ENCODE results near the gene ALDH7A1.
A peak's percentile ranks its signal among the peaks of the same experiment; 100 is the strongest.
"Not testable (repeated sequence)": the region's sequence is repeated elsewhere in the genome, so short reads cannot be mapped to it uniquely, and the experiment has no call there.

ALDH7A1 gene

DNA sequence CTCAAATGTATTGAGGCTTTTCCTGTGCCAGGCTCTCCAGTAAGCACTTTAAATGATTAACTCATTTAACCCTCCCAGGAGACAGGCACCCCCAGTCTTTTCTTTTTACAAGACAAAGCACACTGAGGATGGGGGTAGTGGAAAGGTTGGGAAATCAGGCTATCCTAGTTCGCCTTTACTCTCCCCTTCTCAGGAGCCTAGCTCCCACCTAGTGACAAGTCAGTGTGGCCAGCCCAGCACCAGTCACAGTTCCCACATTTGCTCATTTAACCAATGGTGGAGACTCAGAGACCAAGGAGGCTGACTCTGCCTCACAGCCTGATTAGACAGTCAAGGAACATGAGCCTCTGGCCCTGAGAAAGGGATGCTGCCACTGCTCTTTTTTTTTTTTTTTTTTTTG lies 3.5 kb downstream of the ALDH7A1 start:
- no peak for DNase-seq

DNA sequence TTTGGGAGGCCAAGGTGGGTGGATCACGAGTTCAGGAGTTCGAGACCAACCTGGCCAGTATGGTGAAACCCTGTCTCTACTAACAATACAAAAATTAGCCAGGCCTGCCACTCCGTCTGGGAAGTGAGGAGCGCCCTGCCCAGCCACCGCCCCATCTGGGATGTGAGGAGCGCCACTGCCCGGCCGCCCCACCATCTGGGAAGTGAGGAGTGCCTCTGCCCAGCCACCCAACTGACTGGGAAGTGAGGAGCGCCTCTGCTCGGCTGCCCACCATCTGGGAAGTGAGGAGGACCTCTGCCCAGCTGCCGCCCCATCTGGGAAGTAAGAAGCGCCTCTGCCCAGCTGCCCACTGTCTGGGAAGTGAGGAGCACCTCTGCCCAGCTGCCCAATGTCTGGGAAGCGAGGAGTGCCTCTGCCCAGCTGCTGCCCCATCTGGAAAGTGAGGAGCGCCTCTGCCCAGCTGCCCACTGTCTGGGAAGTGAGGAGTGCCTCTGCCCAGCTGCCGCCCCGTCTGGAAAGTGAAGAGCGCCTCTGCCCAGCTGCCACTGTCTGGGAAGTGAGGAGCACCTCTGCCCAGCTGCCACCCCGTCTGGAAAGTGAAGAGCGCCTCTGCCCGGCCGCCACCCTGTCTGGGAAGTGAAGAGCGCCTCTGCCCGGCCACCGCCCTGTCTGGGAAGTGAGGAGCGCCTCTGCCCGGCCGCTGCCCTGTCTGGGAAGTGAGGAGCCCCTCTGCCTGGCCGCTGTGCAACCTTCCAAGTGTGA lies 5.3 kb downstream of the ALDH7A1 start:
- no peak for DNase-seq

DNA sequence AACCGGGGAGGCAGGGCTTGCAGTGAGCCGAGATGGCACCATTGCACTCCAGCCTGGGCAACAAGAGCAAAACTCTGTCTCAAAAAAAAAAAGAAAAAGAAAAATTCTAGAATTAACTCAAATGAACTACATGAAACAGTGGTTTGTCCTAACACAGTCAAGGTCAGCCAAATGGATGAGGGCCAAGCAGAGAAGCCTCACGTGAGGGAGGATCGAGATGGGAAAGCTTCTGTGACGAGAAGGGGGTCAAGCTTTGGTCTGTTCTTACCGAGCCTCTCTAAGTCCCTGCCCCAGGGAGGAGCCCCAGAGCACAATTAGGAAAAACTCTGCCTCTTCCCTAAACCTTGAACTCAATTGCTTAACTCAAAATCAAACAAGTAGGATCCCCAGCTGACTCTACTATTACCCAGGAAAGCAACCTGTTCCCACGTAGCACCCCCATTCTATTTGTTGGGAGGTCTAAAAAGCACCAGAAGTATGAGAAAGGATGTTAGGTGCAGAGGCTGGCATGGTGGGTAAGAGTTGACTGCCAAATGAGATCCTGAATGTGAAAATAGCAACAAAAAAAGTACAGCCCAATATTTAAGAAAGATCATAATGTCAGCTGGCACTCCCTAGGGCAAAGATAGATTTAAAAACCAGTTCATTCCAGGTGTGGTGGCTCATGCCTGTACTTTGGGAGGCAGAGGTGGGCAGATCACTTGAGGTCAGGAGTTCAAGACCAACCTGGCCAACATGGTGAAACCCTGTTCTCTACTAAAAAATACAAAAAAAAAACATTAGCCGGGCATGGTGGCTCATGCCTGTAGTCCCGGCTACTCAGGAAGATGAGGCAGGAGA lies 7.2 kb downstream of the ALDH7A1 start:
- no peak for DNase-seq

DNA sequence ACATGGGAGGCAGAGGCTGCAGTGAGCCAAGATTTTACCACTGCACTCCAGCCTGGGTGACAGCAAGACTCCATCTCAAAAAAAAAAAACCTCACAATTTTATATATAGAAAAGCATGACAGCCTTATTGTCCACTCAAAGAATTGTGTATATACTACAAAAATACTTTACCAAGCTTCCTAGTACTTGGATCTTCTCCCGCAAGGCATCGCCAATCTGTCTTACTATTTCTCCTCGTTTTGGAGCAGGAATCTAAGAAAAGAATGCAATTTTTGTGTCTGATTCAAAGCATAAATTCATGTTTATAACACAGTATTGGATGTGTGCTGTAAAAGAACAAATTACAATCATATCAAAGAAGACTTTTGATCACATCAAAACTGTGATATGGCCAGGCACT lies 11.3 kb downstream of the ALDH7A1 start:
- no peak for DNase-seq

- DNase-seq, result no peak
Observed at GRCh38 chr5:126579716-126580115, 15.3 kb downstream of the ALDH7A1 start.

DNA sequence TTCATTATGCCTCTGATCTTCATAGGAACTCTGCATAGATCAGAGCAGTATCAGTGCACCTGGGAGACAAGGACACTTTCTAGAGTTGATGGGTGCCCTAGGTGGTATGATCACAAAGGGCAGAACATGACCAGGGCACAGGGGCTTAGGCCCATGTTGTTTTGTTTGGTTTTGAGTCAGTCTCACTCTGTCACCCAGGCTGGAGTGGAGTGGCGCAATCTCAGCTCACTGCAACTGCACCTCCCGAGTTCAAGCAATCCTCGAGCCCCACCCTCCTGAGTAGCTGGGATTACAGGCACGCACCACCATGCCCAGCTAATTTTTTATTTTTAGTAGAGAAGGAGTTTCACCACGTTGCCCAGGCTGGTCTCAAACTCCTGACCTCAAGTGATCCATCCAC lies 17.6 kb downstream of the ALDH7A1 start:
- no peak for DNase-seq

DNA sequence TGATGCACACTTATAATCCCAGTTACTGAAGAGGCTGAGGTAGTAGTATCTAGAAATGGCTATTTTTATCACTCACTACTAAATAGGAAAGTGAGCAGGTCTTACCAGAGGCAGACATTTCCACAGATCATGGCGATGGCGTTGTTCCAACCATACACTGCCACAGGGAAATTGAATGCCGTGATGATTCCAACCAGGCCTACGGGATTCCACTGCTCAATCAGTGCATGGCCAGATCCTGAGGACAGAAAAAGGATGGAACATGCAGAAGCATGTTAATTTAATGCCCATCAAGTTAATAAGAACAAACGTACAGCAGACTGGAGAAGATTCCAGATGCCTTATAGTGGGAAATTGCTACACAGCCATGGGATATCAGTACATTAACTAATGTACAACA lies 18.0 kb downstream of the ALDH7A1 start:
- no peak for DNase-seq

GRCh38 chr5:126575644-126576043 lies 19.4 kb downstream of the ALDH7A1 start:
- DNase-seq, result no peak

GRCh38 chr5:126568206-126568755 lies 26.7 kb downstream of the ALDH7A1 start:
- DNase-seq, result no peak

DNA sequence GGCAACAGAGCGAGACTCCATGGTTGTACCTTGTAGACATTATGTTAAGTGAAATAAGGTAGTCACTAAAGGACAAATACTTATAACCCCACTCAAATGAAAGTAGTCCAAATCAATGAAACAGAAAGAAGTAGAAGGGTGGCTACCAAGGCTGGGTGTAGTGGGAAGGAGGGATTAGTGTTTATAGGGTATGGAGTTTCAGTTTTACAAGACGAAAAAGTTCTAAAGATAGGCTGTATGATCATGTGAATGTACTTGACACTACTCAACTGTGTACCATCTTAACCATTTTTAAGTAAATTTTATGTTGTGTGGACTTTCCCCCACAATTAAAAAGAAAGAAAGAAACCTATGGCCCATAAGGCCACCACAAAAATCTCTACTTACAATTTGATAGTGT lies 32.2 kb downstream of the ALDH7A1 start:
- DNase-seq, result no peak

- DNase-seq, result no peak
Observed at GRCh38 chr5:126561908-126562307, 33.1 kb downstream of the ALDH7A1 start.

DNA sequence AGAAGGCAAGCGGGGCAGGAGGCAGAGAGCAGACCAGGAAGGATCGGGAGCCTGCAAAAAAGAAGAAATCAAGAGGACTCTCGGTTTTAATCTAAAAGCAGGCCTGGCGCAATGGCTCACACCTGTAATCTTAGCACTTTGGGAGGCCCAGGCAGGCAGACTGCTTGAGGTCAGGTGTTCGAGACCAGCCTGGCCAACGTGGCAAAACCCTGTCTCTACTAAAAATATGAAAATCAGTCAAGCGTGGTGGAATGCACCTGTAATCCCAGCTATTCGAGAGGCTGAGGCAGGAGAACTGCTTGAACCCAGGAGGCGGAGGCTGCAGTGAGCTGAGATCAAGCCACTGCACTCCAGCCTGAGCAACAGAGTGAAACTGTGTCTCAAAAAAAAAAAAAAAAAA lies 39.9 kb downstream of the ALDH7A1 start:
- not testable (repeated sequence) for DNase-seq

DNA sequence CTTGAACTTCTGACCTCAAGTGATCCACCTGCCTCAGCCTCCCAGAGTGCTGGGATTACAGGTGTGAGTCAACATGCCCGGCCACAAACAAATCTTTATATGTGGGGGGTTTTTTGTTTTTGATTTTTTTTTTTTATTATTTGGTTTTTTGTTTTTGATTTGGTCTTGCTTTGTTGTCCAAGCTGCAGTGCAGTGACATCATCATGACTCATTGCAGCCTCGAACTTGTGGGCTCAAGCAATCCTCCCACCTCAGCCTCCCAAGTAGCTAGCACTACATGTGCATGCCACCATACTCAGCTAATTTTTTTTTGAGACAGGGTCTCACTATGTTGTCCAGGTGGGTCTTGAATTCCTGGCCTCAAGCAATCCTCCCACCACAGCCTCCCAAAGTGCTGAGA lies 42.4 kb downstream of the ALDH7A1 start:
- DNase-seq, result no peak

- DNase-seq, result peak in 1 of 2 donors; percentile 32
Observed at GRCh38 chr5:126544087-126544740, 50.8 kb downstream of the ALDH7A1 start.

- no peak for DNase-seq
Observed at GRCh38 chr5:126543660-126544059, 51.4 kb downstream of the ALDH7A1 start.

GRCh38 chr5:126543009-126543408 lies 52.0 kb downstream of the ALDH7A1 start:
- DNase-seq, result no peak

GRCh38 chr5:126542441-126542840 lies 52.6 kb downstream of the ALDH7A1 start:
- peak in 1 of 2 donors; percentile 2 for DNase-seq

DNA sequence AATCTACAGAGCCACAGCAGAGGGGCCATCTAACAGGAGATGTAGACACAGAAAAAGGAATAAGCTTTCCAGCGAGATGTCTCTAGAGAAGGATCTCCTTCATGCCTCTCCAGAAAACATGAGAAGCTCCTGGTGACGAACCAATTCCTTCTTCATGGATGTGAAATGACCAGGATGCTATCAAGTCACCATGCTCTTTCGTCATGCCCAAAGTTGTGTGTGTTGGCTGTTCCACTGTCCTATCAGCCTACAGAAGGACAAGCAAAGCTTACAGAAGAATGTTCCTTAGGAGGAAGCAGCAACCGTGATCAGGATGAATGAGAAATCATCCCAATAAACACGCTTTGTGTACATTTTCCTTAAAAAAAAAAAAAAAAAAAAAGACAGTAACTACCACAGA lies 54.4 kb downstream of the ALDH7A1 start:
- no peak for DNase-seq

DNA sequence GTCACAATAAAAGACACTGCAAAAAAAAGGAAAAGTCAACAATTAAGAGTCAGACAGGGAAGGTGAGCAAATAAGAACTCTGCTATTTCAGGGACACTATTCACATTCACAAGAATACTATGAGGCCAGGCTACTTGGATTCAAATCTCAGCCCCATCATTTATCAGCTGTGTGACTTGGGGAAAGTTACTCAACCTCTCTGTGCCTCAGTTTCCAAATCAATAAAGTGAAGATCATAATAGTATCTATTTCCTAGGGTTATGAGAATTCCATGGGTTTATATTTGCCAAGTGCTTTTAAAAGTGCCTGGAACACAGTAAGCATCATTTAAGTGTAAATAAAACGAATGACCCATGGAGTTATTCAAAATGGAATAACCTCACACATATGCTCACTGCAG lies 56.4 kb downstream of the ALDH7A1 start:
- no peak for DNase-seq

DNA sequence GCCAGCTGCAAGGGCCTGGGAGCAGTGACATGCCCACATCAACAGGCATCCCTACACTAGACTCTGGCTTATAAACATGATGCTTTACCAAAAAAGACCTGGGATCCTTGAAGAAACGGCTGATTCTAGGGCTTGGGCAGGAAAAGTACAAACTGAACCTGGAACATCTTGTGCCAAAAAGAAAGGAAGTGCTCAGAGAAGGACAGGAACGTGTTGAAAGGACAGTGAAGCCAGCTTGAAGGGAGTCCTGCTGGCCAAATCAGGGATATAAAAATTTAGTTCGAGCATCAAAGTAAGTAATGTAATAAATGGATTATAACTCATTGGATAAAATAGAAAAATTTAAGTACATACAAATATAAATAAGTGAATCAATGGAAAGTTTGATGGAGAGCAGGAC lies 58.1 kb downstream of the ALDH7A1 start:
- DNase-seq, result no peak

- DNase-seq, result no peak
Observed at GRCh38 chr5:126535856-126536545, 59.0 kb downstream of the ALDH7A1 start.

GRCh38 chr5:126534553-126534952 lies 60.5 kb downstream of the ALDH7A1 start:
- no peak for DNase-seq

Data from inflammatory macrophage treated with lipopolysaccharide for 1 hour (primary cell).